ENCODE data around the gene ZDHHC8. TPM values are rescaled to one million over a fixed set of nuclear protein-coding genes. Genes with fewer than 3 reads are reported as not detected.

Gene ZDHHC8
- total RNA-seq, 1 donor from 2014 or later = 61.8 TPM

GRCh38 chr22:20096574-20097420 lies 34.8 kb upstream of the ZDHHC8 start:
- intact Hi-C loops (cut with micrococcal nuclease) = no loop called here

DNA sequence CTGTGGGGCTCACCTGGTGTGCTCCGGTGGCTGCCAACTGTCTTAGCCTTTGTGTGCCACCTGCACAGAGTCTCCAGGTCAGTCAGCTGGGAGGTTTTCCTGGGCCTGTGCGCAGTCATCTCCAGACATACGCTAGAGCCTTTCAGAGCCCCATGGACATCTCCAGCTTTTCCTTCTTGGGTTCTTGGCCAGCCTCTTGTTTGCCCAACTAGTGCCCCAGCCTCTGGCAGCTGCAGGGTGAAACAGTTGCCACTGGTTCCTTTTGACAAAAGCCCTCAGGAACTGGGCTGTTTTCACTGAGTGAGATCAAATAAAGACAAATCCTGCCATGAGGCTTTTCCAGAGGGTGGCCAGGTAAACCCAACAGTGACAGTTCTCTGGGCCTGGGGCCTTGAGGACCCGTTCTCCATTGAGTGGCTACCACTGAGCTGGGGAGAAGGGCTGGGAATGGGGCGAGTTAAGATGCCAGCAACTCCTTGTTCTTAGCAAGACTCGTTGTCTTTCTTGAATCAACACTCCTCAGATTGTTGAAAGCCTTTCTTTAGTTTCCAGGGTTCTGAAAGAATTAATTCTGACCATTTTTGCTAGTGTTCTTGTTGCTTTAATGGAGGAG lies 32.4 kb upstream of the ZDHHC8 start:
- intact Hi-C loops (cut with micrococcal nuclease) = no loop called here

GRCh38 chr22:20101638-20102037 lies 30.0 kb upstream of the ZDHHC8 start:
- intact Hi-C loops (cut with micrococcal nuclease) = no loop called here

- intact Hi-C loops (cut with micrococcal nuclease) = no loop called here
These were observed 29.3 kb upstream of the ZDHHC8 start for GRCh38 chr22:20102203-20102780.

DNA sequence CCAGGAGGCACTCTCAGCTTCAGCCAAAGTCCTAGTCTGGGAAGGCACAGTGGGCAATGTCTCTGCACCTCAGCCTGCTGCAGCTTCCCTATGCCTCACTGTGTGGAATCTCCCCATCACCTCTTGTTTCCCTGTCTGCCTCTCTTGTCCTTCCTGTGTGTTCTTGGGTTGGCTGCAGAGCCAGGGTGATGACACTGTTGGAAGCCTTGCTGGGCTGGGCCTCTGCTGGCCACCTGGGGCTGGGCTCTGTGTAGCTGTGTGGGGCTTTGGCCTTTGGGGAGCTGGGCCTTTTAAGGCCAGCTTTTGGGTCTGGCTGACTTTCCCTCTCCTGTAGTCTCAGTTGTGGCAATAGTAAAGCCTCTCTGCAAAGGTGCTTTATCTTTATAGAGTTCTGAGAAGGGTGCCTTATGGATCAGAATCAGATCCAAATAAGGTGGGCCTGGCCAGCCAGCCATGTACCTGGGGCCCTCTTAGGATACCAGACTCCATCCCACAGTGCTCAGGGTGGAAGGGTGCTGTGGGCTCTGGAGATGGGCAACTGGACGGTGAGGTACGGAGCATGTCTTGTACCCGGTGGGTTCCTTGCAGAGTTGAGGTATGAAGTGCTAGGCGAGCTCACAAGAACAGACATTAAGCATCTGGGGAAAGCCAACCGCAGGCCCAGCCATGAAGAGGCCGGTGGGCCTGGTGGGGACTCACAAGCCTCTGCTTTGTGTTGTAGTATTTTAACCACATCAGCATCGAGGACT lies 26.0 kb upstream of the ZDHHC8 start:
- intact Hi-C loops (cut with micrococcal nuclease) = no loop called here

DNA sequence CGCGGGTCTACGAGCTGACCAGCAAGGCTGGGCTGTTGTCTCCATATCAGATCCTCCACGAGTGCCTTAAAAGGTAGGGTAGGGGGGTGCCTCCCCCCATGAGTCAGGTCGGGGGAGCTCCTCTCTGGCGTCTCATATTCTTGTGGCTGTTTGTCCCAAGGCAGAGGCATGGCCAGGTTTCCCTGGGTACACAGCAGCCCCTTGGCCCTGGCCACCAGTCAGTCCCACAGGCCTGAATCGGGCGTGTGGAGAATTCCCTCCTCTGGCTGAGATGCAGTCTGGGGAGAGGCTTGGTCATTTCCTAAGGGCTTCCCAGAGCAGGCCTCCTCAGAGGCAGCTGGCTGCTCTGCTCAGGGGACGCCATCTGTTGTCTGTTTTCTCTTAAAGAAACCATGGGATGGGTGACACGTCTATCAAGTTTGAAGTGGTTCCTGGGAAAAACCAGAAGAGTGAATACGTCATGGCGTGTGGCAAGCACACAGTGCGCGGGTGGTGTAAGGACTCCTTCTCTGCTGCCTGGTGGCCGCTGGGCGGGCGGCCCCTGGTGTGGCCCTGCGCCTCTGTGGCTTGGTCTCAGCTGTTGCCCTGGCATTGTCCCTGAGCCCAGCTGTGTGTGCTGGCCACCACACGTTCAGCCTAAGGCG lies 25.3 kb upstream of the ZDHHC8 start:
- intact Hi-C loops (cut with micrococcal nuclease) = no loop called here

- intact Hi-C loops (cut with micrococcal nuclease) = no loop called here
These were observed 24.8 kb upstream of the ZDHHC8 start for GRCh38 chr22:20106849-20107237.

DNA sequence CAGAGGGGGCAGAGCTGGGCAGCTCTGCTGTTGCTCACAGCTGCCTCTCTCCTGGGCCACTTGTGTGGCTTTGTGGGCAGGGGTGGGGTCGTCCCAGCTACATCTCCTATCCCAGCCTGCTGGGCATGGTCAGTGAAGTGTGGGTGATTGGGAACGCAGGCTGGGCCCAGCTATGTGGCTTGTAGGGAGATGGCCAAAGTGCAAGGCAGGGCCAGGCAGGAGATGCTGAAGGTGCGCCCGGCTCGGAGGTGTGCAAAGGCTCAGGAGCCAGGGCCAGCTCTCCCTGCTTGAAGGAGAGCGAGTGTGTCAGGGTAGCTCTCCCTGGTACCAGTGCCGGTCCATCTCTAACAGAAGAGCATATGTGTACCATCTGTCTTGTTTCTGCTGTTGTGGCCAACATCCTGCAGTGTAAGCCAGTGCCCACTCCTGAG lies 24.1 kb upstream of the ZDHHC8 start:
- intact Hi-C loops (cut with micrococcal nuclease) = no loop called here

- intact Hi-C loops (cut with micrococcal nuclease) = no loop called here
These were observed 23.4 kb upstream of the ZDHHC8 start for GRCh38 chr22:20107951-20108756.

DNA sequence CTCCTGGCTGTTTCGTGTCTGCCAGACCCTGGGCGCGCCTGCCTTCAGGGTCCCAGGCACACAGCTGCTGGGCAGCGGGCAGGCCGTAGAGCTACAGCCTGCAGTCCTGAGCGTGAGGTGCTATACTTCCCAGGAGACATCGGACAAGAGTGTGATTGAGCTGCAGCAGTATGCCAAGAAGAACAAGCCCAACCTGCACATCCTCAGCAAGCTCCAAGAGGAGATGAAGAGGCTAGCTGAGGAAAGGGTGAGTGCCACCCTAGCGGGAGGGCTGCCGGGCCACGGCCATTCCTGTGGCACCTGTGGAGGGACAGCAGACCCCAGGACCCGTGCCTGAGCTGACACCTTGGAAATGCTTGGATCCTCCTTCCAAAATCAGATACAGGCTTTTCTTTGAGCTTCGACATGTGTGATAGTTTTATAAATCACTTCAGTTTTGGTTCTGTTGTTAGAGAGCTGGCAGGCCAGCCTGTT lies 22.8 kb upstream of the ZDHHC8 start:
- intact Hi-C loops (cut with micrococcal nuclease) = no loop called here

- intact Hi-C loops (cut with micrococcal nuclease) = no loop called here
These were observed 21.9 kb upstream of the ZDHHC8 start for GRCh38 chr22:20109411-20110358.

DNA sequence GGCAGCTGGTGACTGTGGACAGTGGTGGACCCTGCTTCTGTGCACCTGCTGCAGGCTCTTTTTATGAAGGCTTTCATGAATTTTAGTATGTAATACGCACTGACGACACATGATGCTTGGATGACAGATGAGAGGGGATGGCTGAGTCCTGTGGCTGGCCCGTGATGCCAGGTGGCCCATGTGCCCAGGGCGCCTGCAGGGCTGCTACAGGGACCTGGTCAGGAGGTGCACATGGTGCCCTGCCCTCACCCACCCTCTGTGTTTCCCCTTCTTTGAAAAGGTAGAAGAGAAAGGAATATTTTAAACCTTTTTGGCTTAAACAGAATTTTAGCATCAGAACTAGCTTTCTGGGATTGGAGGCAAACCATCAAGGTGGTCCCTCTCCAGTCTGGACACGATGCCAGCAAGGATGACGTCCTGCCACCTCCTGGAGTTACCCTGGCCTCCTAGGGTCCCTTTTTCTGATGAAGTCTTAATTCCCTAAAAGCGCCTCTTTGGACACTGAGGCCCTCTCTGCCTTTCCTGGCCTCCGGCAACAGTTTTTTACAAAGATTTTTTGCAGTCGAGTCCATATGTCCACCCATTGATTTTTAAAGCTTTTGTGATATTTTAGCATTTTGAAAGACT lies 21.1 kb upstream of the ZDHHC8 start:
- intact Hi-C loops (cut with micrococcal nuclease) = no loop called here

- intact Hi-C loops (cut with micrococcal nuclease) = no loop called here
These were observed 20.4 kb upstream of the ZDHHC8 start for GRCh38 chr22:20111045-20111688.

- intact Hi-C loops (cut with micrococcal nuclease) = no loop called here
These were observed 19.6 kb upstream of the ZDHHC8 start for GRCh38 chr22:20111689-20112622.

GRCh38 chr22:20112623-20113511 lies 18.7 kb upstream of the ZDHHC8 start:
- intact Hi-C loops (cut with micrococcal nuclease) = no loop called here
